Right lobe of liver (tissue), 6 donors: Measurements from ENCODE around the gene RALGAPB. TPM values are rescaled to one million over a fixed set of nuclear protein-coding genes. Genes with fewer than 3 reads are reported as not detected.

Experiments
- ATAC-seq, 4 donors: fragments of 200-7000 bp; cut with Tn5 transposase; one replicate each; pipeline ENCODE4 v1.9.1; 2020; ENCODE audit warnings: mild to moderate bottlenecking in 4 of 4, moderate library complexity in 4 of 4
- DNase-seq, 3 donors: peaks; one replicate each; pipeline ENCODE4 v3.0.0-alpha.2; 2020
- H3K27ac ChIP-seq, 3 donors: fragments of 200-600 bp; one replicate each; pipeline ENCODE4 v1.8.0; 2022
- H3K27me3 ChIP-seq, 2 donors: fragments of 200-600 bp; one replicate each; pipeline ENCODE4 v1.8.0; 2022
- H3K36me3 ChIP-seq, 4 donors: fragments of 200-600 bp; sonication (generic) in 1 of 4; one replicate each; pipeline versions ENCODE4 v1.5.1 to v1.8.0; 2017 to 2022; ENCODE audit warnings: control low read depth in 1 of 4
- H3K4me1 ChIP-seq, 4 donors: fragments of 200-600 bp; sonication (generic) in 1 of 4; one replicate each; pipeline versions ENCODE4 v1.5.1 to v1.8.0; 2017 to 2022; ENCODE audit warnings: control low read depth in 1 of 4
- H3K4me3 ChIP-seq, 3 donors: fragments of 200-600 bp; one replicate each; pipeline ENCODE4 v1.8.0; 2022
- H3K9me3 ChIP-seq, 4 donors: fragments of 200-600 bp; sonication (generic) in 1 of 4; one replicate each; pipeline versions ENCODE4 v1.5.1 to v1.8.0; 2017 to 2022; ENCODE audit warnings: control low read depth in 1 of 4
- CTCF ChIP-seq, 4 donors: fragments of 200-600 bp in 3 of 4; fragments of 450-650 bp in 1 of 4; IDR thresholded peaks; one replicate each; pipeline versions ENCODE4 v1.5.1 to v1.8.0; 2016 to 2022; ENCODE audit warnings: antibody characterized with exemption in 4 of 4, mild to moderate bottlenecking in 2 of 4
- POLR2A ChIP-seq: fragments of 450-650 bp; IDR thresholded peaks from one replicate; pipeline ENCODE4 v1.6.1; 2017; ENCODE audit warnings: antibody characterized with exemption, mild to moderate bottlenecking
- WGBS: methylation state at CpG from one replicate; pipeline ENCODE4 v1.1.6; 2018; ENCODE audit warnings: low coverage, low lambda C conversion rate; ENCODE audit not compliant: insufficient coverage; ENCODE audit errors: missing lambda C conversion rate; 5-methylcytosine and 5-hydroxymethylcytosine counted together
- intact Hi-C, 2 donors: fragments of 100-400 bp; cut with DNase I; formaldehyde crosslinking; loops; one replicate each; pipeline versions ENCODE4 v1.11.2 to v1.14.1; 2022
- total RNA-seq, 6 experiments: library from RNA; depleted of rRNA in 2 of 6; stranded (reverse); fragments of >200 nt in 2 of 6; fragmentation: NEBNext Ultra II Directional in 3 of 6; extraction: Animal tissue kit (Norgen Biotek cat#: 25700) in 3 of 6; gene quantifications; one replicate each; pipeline versions ENCODE4 v1.1.0 to v1.2.4, GENCODE V29; 2016 to 2023
- donor health status: DM: no; HTN: yes; CAD: no.
- donor health status: DM: no; HTN: no; CAD: no.
- donor health status: DM: no; HTN: no; CAD: no.
- donor health status: DM: no; HTN: yes; CAD: no.
- donor health status: DM: no; HTN: yes; CAD: no.

Gene RALGAPB
- total RNA-seq, 6 experiments from 2014 or later: 9.7 to 16.0 (median 12.9) TPM

GRCh38 chr20:38579219-38579910 is 106.7 kb downstream of the RALGAPB start:
- Histone ChIP-seq H3K4me1 (no peaks in the 10 kb centered on the region), H3K27me3 (no peaks in the 10 kb centered on the region), H3K36me3 (peaks cover 0 to 15% (median 4%) of the 10 kb centered on the region in 4 donors), H3K27ac (no peak overlapping the region), H3K9me3 (no peaks in the 10 kb centered on the region), H3K4me3 (no peak overlapping the region)
- DNase-seq (no peak), ATAC-seq (peak; percentile 17 to 67 (median 45))
- intact Hi-C loops: no loop called here
- no peak for TF ChIP-seq CTCF (IDR thresholded peaks at IDR 0.05)
- no peak for TF ChIP-seq POLR2A
- WGBS: 18% methylated on average over 2 of the region's 7 CpGs

GRCh38 chr20:38579921-38580320 is 107.3 kb downstream of the RALGAPB start:
- WGBS: 89% methylated on average over 2 of the region's 4 CpGs
- H3K9me3 ChIP-seq: no peaks in the 10 kb centered on the region
- no peak overlapping the region for H3K4me3 ChIP-seq
- intact Hi-C loops: no loop called here
- H3K4me1 ChIP-seq: no peaks in the 10 kb centered on the region
- H3K27me3 ChIP-seq: no peaks in the 10 kb centered on the region
- no peak for ATAC-seq
- no peak for TF ChIP-seq POLR2A
- no peak for TF ChIP-seq CTCF (IDR thresholded peaks at IDR 0.05)
- no peak overlapping the region for H3K27ac ChIP-seq
- H3K36me3 ChIP-seq: peaks cover 0 to 9% (median 4%) of the 10 kb centered on the region in 4 donors
- no peak for DNase-seq

- H3K36me3 ChIP-seq: peaks cover 0 to 4% (median 0%) of the 10 kb centered on the region in 4 donors
- ATAC-seq (peak; percentile 36 to 57 (median 44)), DNase-seq (no peak)
- no peak within 1 kb of the TSS for H3K27ac ChIP-seq
- no peak within 1 kb of the TSS for H3K4me3 ChIP-seq
- WGBS: 42% methylated on average over 4 of the region's 5 CpGs
- H3K27me3 ChIP-seq: no peaks in the 10 kb centered on the region
- H3K9me3 ChIP-seq: no peaks in the 10 kb centered on the region
- TF ChIP-seq CTCF (IDR thresholded peaks at IDR 0.05): no peak
- TF ChIP-seq POLR2A: no peak
- intact Hi-C loops: no loop called here
- H3K4me1 ChIP-seq: peaks cover 0 to 8% (median 0%) of the 10 kb centered on the region in 4 donors
Observed at GRCh38 chr20:38581013-38581412, 108.4 kb downstream of the RALGAPB start, which contains the start of gene ADIG. Gene ADIG, plus strand, starts transcription at chr20:38581197. Its CDS starts 54 bp downstream, at chr20:38581251.

- 58% methylated on average over 2 of the region's 4 CpGs for WGBS
- no peaks in the 10 kb centered on the region for H3K27me3 ChIP-seq
- no peak for DNase-seq
- TF ChIP-seq CTCF (IDR thresholded peaks at IDR 0.05) (no peak), POLR2A (no peak)
- no peak overlapping the region for H3K4me3 ChIP-seq
- ATAC-seq: no peak
- no peaks in the 10 kb centered on the region for H3K36me3 ChIP-seq
- H3K4me1 ChIP-seq: peaks cover 0 to 8% (median 0%) of the 10 kb centered on the region in 4 donors
- H3K9me3 ChIP-seq: no peaks in the 10 kb centered on the region
- no peak overlapping the region for H3K27ac ChIP-seq
- intact Hi-C loops: no loop called here
Observed at GRCh38 chr20:38581830-38582358, 109.3 kb downstream of the RALGAPB start.
